H1 (cell line): Measurements from ENCODE around the gene C12orf42. TPM values are rescaled to one million over a fixed set of nuclear protein-coding genes. Genes with fewer than 3 reads are reported as not detected.

ENCODE experiments used
- ATF3 ChIP-seq: IDR thresholded peaks from 2 replicates; pipeline ENCODE4 v1.6.1; 2011; ENCODE audit warnings: low read depth, mild to moderate bottlenecking, low read length; ENCODE audit not compliant: insufficient read depth
- CBX5 ChIP-seq: fragments of 300-800, 300-1000 bp; sonication (generic); IDR thresholded peaks from 2 replicates; pipeline ENCODE4 v1.7.1; 2016; ENCODE audit warnings: antibody characterized with exemption, low read length, low read depth
- CHD7 ChIP-seq: fragments of 300-600 bp; sonication (generic); IDR thresholded peaks from 2 replicates; pipeline ENCODE4 v1.7.1; 2012; ENCODE audit warnings: low read length, moderate library complexity, mild to moderate bottlenecking, inconsistent platforms; ENCODE audit not compliant: insufficient replicate concordance
- RAD21 ChIP-seq, 2 experiments: IDR thresholded peaks in 1 of 2; conservative IDR thresholded peaks in 1 of 2; 2 replicates each; pipeline ENCODE4 v1.6.1; 2011; ENCODE audit warnings: low read depth in 2 of 2, low read length in 2 of 2, improper control_type of control experiment in 1 of 2, inconsistent platforms in 1 of 2, mild to moderate bottlenecking in 1 of 2, moderate library complexity in 1 of 2
- SRF ChIP-seq: IDR thresholded peaks from 2 replicates; pipeline ENCODE4 v1.6.1; 2011; ENCODE audit warnings: mild to moderate bottlenecking, low read depth, low read length, moderate library complexity
- ZNF274 ChIP-seq: IDR thresholded peaks from 2 replicates; pipeline ENCODE4 v1.7.0; 2012; ENCODE audit warnings: low read length, borderline replicate concordance; ENCODE audit errors: extremely low read depth
- polyA plus RNA-seq, 7 experiments: library from polyadenylated mRNA; depleted of rRNA in 3 of 7; stranded (reverse) in 5 of 7; unstranded in 2 of 7; fragments of >200 nt in 5 of 7; fragments of 200-250 nt in 2 of 7; gene quantifications; 1 replicate in 5 of 7; 2 replicates in 1 of 7; 4 replicates in 1 of 7; pipeline versions ENCODE4 v1.2.1 to v1.2.3, GENCODE V29; 2011 to 2013; ENCODE audit warnings: missing spikeins in 2 of 7, mixed read lengths in 2 of 7
- total RNA-seq: library from RNA; stranded (reverse); fragmentation: NEBNext Ultra II Directional; extraction: Animal tissue kit (Norgen Biotek cat#: 25700); gene quantifications from 2 replicates; pipeline ENCODE4 v1.2.1, GENCODE V29; 2021

The C12orf42 gene
- total and polyA plus RNA-seq, 2 of the 8 experiments (the other 6 are each of a cell fraction or from before 2014, with no cell fraction given) = 0.05 TPM; not detected in 1

GRCh38 chr12:103308396-103308795 is 187.4 kb downstream of the C12orf42 start (continued):
- TF ChIP-seq CHD7 (no peak), RAD21 (IDR thresholded peaks at IDR 0.05 in 1 of 2, conservative IDR thresholded peaks at IDR 0.05 in 1 of 2; ENCODE audit: low read depth in 2 of 2, low read length in 2 of 2) (no peak), CBX5 (no peak), ZNF274 (no peak), SRF (no peak), ATF3 (no peak)
- TF ChIP-seq, all 59 proteins: peak for 0
